HG03280 (cell line): ENCODE data around the gene TTLL10.

Experiments used
- ATAC-seq: cut with Tn5 transposase; IDR thresholded peaks from one replicate; pipeline ENCODE4 v1.9.1; 2021; ENCODE audit warnings: mild to moderate bottlenecking, moderate library complexity; ENCODE audit not compliant: unreplicated experiment

TTLL10 gene

GRCh38 chr1:1232208-1232795 is 58.6 kb downstream of the TTLL10 start, which contains the start of gene B3GALT6:
TSS of gene B3GALT6 (plus strand) at chr1:1232237. CDS start at chr1:1232279, 42 bp downstream.
- no peak for ATAC-seq

GRCh38 chr1:1232796-1233566 is 59.3 kb downstream of the TTLL10 start:
- ATAC-seq, result no peak

GRCh38 chr1:1233567-1233892 is 59.9 kb downstream of the TTLL10 start:
- ATAC-seq, result no peak

GRCh38 chr1:1234180-1234808 is 60.6 kb downstream of the TTLL10 start:
- ATAC-seq, result no peak

- ATAC-seq, result no peak
Measured at GRCh38 chr1:1235016-1235744, 61.5 kb downstream of the TTLL10 start.

GRCh38 chr1:1236176-1236763 is 62.6 kb downstream of the TTLL10 start:
- ATAC-seq, result no peak

GRCh38 chr1:1236945-1237873 is 63.5 kb downstream of the TTLL10 start:
- ATAC-seq, result no peak

- no peak for ATAC-seq
Measured at GRCh38 chr1:1237874-1238701, 64.4 kb downstream of the TTLL10 start.

GRCh38 chr1:1238702-1239178 is 65.1 kb downstream of the TTLL10 start:
- ATAC-seq, result no peak

- no peak for ATAC-seq
Measured at GRCh38 chr1:1239227-1239613, 65.5 kb downstream of the TTLL10 start.

GRCh38 chr1:1239614-1240347 is 66.1 kb downstream of the TTLL10 start:
- ATAC-seq, result no peak

- ATAC-seq, result no peak
Measured at GRCh38 chr1:1240348-1240732, 66.7 kb downstream of the TTLL10 start.

- ATAC-seq, result no peak
Measured at GRCh38 chr1:1240822-1241587, 67.3 kb downstream of the TTLL10 start.

GRCh38 chr1:1241588-1242219 is 68.0 kb downstream of the TTLL10 start:
- no peak for ATAC-seq

- no peak for ATAC-seq
Measured at GRCh38 chr1:1242461-1243265, 69.0 kb downstream of the TTLL10 start.

GRCh38 chr1:1243266-1243660 is 69.6 kb downstream of the TTLL10 start:
- no peak for ATAC-seq
